CD4-positive, alpha-beta memory T cell (primary cell): ENCODE results near the gene MED14. TPM values are rescaled to one million over a fixed set of nuclear protein-coding genes. Genes with fewer than 3 reads are reported as not detected.
"Not testable (repeated sequence)": the region's sequence is repeated elsewhere in the genome, so short reads cannot be mapped to it uniquely, and the experiment has no call there.

Experiments used
- CTCF ChIA-PET: fragments of 350-600 bp; sonication (Branson Sonifier 250); formaldehyde crosslinking; loops from one replicate; lab custom pipeline; 2021; ENCODE audit warnings: inconsistent platforms; ENCODE audit not compliant: partially characterized antibody; lab: Charles Lee
- POLR2A ChIA-PET: fragments of 350-600 bp; sonication (Branson Sonifier 250); formaldehyde crosslinking; loops from one replicate; lab custom pipeline; 2021; ENCODE audit not compliant: partially characterized antibody; lab: Charles Lee
- DNase-seq, 5 donors: peaks; one replicate each; pipeline versions ENCODE4 v3.0.0 to v3.0.0-alpha.2; 2020 to 2022; ENCODE audit warnings: mixed read lengths in 1 of 5
- H3K27ac ChIP-seq: one replicate; pipeline ENCODE4 v1.7.0; 2013; ENCODE audit warnings: low read depth, low read length
- H3K27me3 ChIP-seq: 2 replicates; pipeline ENCODE4 v1.7.0; 2013; ENCODE audit warnings: mild to moderate bottlenecking, low read length, moderate library complexity; ENCODE audit not compliant: insufficient read depth
- H3K36me3 ChIP-seq: 2 replicates; pipeline ENCODE4 v1.7.0; 2013; ENCODE audit warnings: mild to moderate bottlenecking, low read length, moderate library complexity; ENCODE audit not compliant: insufficient read depth
- H3K4me1 ChIP-seq: 2 replicates; pipeline ENCODE4 v1.7.0; 2013; ENCODE audit warnings: mild to moderate bottlenecking, low read length, moderate library complexity; ENCODE audit not compliant: insufficient read depth
- H3K4me3 ChIP-seq, 2 donors: one replicate each; pipeline ENCODE4 v1.7.0; 2013; ENCODE audit warnings: low read length in 2 of 2, mild to moderate bottlenecking in 1 of 2
- H3K9me3 ChIP-seq, 2 donors: one replicate each; pipeline ENCODE4 v1.7.0; 2013; ENCODE audit warnings: low read length in 2 of 2, control low read depth in 1 of 2; ENCODE audit not compliant: control insufficient read depth in 1 of 2
- H3K27ac Mint-ChIP-seq, 7 donors: one replicate each; pipeline ENCODE4 v1.8.0; 2020 to 2021; ENCODE audit warnings: mixed read lengths in 7 of 7, mild to moderate bottlenecking in 6 of 7, inconsistent platforms in 3 of 7, moderate library complexity in 3 of 7
- H3K27me3 Mint-ChIP-seq, 2 donors: one replicate each; pipeline ENCODE4 v1.8.0; 2020 to 2021; ENCODE audit warnings: mixed read lengths in 2 of 2
- H3K36me3 Mint-ChIP-seq, 2 donors: one replicate each; pipeline ENCODE4 v1.8.0; 2020 to 2021; ENCODE audit warnings: mixed read lengths in 2 of 2, inconsistent platforms in 1 of 2, mild to moderate bottlenecking in 1 of 2
- H3K4me1 Mint-ChIP-seq, 4 donors: one replicate each; pipeline ENCODE4 v1.8.0; 2020 to 2021; ENCODE audit warnings: mixed read lengths in 4 of 4, mild to moderate bottlenecking in 1 of 4
- H3K4me3 Mint-ChIP-seq, 8 donors: one replicate each; pipeline ENCODE4 v1.8.0; 2020 to 2021; ENCODE audit warnings: mixed read lengths in 8 of 8, mild to moderate bottlenecking in 7 of 8, moderate library complexity in 6 of 8, inconsistent platforms in 3 of 8
- H3K9me3 Mint-ChIP-seq, 8 donors: one replicate each; pipeline ENCODE4 v1.8.0; 2020 to 2021; ENCODE audit warnings: mixed read lengths in 8 of 8, mild to moderate bottlenecking in 5 of 8, inconsistent platforms in 3 of 8, moderate library complexity in 1 of 8
- intact Hi-C: fragments of 100-400 bp; cut with micrococcal nuclease; formaldehyde crosslinking; loops from one replicate; pipeline ENCODE4 v1.15.1; 2023
- polyA plus RNA-seq, 2 donors: library from polyadenylated mRNA; unstranded; fragments of 300-500 nt; fragmentation: Illumina TruSeq; gene quantifications; one replicate each; pipeline ENCODE4 v1.2.3, GENCODE V29; 2021
- total RNA-seq, 2 experiments: library from RNA; stranded (reverse); gene quantifications; one replicate each; pipeline ENCODE4 v1.2.3, GENCODE V29; 2021

MED14 gene
- total and polyA plus RNA-seq, 4 experiments from 2014 or later, result 3.9 to 39.0 (median 25.6) TPM

GRCh38 chrX:40749681-40750494, 14.5 kb upstream of the MED14 start:
- H3K4me3 ChIP-seq, result no peak overlapping the region
- Mint-ChIP-seq H3K27me3 (no peaks in the 10 kb centered on the region), H3K27ac (peak overlapping the region in 4 of 7 donors; percentile 4 to 32 (median 12)), H3K9me3 (peaks cover 0 to 19% (median 2%) of the 10 kb centered on the region in 8 donors), H3K36me3 (no peaks in the 10 kb centered on the region), H3K4me3 (peak overlapping the region in 1 of 8 donors; percentile 33), H3K4me1 (peaks cover 2 to 10% (median 5%) of the 10 kb centered on the region in 4 donors)
- H3K27ac ChIP-seq, result no peak overlapping the region
- no peaks in the 10 kb centered on the region for H3K36me3 ChIP-seq
- no peaks in the 10 kb centered on the region for H3K27me3 ChIP-seq
- intact Hi-C loops, result no loop called here
- DNase-seq, result no peak
- no peaks in the 10 kb centered on the region for H3K9me3 ChIP-seq
- CTCF ChIA-PET, result interaction anchor here (1.6 kb wide), 1 partner anchor 44 kb away, joined by 6 read pairs; no protein-coding TSS in a partner anchor
- no peaks in the 10 kb centered on the region for H3K4me1 ChIP-seq
- POLR2A ChIA-PET, result interaction anchor here (1.5 kb wide), 1 partner anchor 14 kb away, joined by 6 read pairs; the partner anchor contains the start of gene MED14

GRCh38 chrX:40748977-40749376, 13.6 kb upstream of the MED14 start:
- H3K27me3 Mint-ChIP-seq, result no peaks in the 10 kb centered on the region
- Histone ChIP-seq H3K9me3 (no peaks in the 10 kb centered on the region), H3K27ac (no peak overlapping the region), H3K4me3 (no peak overlapping the region), H3K4me1 (no peaks in the 10 kb centered on the region), H3K36me3 (no peaks in the 10 kb centered on the region), H3K27me3 (no peaks in the 10 kb centered on the region)
- H3K4me3 Mint-ChIP-seq, result no peak overlapping the region
- intact Hi-C loops, result no loop called here
- H3K9me3 Mint-ChIP-seq, result peaks cover 0 to 19% (median 2%) of the 10 kb centered on the region in 8 donors
- no peaks in the 10 kb centered on the region for H3K36me3 Mint-ChIP-seq
- ChIA-PET CTCF (no interaction called here), POLR2A (interaction anchor here (1.5 kb wide), 1 partner anchor 13 kb away, joined by 6 read pairs; the partner anchor contains the start of gene MED14)
- H3K27ac Mint-ChIP-seq, result no peak overlapping the region
- peaks cover 2 to 10% (median 5%) of the 10 kb centered on the region in 4 donors for H3K4me1 Mint-ChIP-seq
- DNase-seq, result no peak

GRCh38 chrX:40746521-40746920, 11.2 kb upstream of the MED14 start:
- POLR2A ChIA-PET, result no interaction called here
- H3K27me3 Mint-ChIP-seq, result no peaks in the 10 kb centered on the region
- no peak for DNase-seq

DNA sequence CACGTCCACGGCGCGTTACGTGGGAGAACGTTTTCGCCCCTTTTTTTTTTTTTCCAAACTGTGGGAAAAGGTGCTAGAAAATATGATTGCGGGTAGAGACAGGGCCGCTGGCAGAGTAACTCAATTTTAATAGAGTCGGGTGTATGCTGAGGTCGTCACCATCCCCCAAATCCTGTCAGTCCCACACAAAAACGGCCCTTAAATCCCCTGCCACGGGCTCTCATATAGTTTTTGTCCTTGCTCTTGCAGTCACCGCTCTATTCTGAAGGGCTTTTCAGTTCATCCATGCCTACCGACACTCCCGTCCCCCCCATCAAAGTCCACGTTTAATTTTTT, 796 bp upstream of the MED14 start:
- ChIA-PET POLR2A (interaction anchor here (0.7 to 2.7 kb wide), 8 partner anchors 13 to 349 kb away, joined by 3 to 16 read pairs (median 4); partner anchors contain the start of genes ATP6AP2 and USP9X), CTCF (no interaction called here)
- intact Hi-C loops, result loop anchor here (2.0 to 10.0 kb wide), 3 partner anchors 56 to 561 kb away; no protein-coding TSS in a partner anchor
- H3K36me3 Mint-ChIP-seq, result peaks cover 0 to 10% of the 10 kb centered on the region in 2 donors
- H3K4me3 ChIP-seq, result peak overlapping the region; percentile 52 to 73
- no peaks in the 10 kb centered on the region for H3K9me3 ChIP-seq
- no peaks in the 10 kb centered on the region for H3K9me3 Mint-ChIP-seq
- H3K27me3 ChIP-seq, result no peaks in the 10 kb centered on the region
- no peak for DNase-seq
- H3K4me3 Mint-ChIP-seq, result peak overlapping the region; percentile 93 to 98 (median 97)
- H3K27ac Mint-ChIP-seq, result peak overlapping the region; percentile 97 to 100 (median 99)
- no peaks in the 10 kb centered on the region for H3K27me3 Mint-ChIP-seq
- H3K4me1 Mint-ChIP-seq, result peaks cover 21 to 70% (median 40%) of the 10 kb centered on the region in 4 donors
- no peaks in the 10 kb centered on the region for H3K36me3 ChIP-seq
- peaks cover 23% of the 10 kb centered on the region for H3K4me1 ChIP-seq
- peak overlapping the region; percentile 94 for H3K27ac ChIP-seq

More at GRCh38 chrX:40746521-40746920, 11.2 kb upstream of the MED14 start:
- Histone ChIP-seq H3K9me3 (no peaks in the 10 kb centered on the region), H3K36me3 (no peaks in the 10 kb centered on the region), H3K4me3 (no peak overlapping the region), H3K27ac (no peak overlapping the region), H3K27me3 (no peaks in the 10 kb centered on the region), H3K4me1 (no peaks in the 10 kb centered on the region)
- Mint-ChIP-seq H3K4me3 (no peak overlapping the region), H3K36me3 (no peaks in the 10 kb centered on the region), H3K27ac (no peak overlapping the region), H3K9me3 (peaks cover 0 to 10% (median 0%) of the 10 kb centered on the region in 8 donors), H3K4me1 (peaks cover 2 to 10% (median 5%) of the 10 kb centered on the region in 4 donors)
- CTCF ChIA-PET, result no interaction called here
- intact Hi-C loops, result no loop called here

- Histone ChIP-seq H3K36me3 (no peaks in the 10 kb centered on the region), H3K4me3 (peak overlapping the region; percentile 50 to 73)
Observed at GRCh38 chrX:40734971-40735324, 394 bp downstream of the MED14 start.

GRCh38 chrX:40733706-40734105, 1.6 kb downstream of the MED14 start:
- POLR2A ChIA-PET, result no interaction called here
- no peak overlapping the region for H3K27ac ChIP-seq
- H3K4me1 Mint-ChIP-seq, result peaks cover 30 to 85% (median 49%) of the 10 kb centered on the region in 4 donors

More at GRCh38 chrX:40734971-40735324, 394 bp downstream of the MED14 start:
- peak in 1 of 5 donors; percentile 56 for DNase-seq
- Histone ChIP-seq H3K27ac (peak overlapping the region; percentile 94), H3K27me3 (no peaks in the 10 kb centered on the region), H3K9me3 (no peaks in the 10 kb centered on the region), H3K4me1 (peaks cover 34% of the 10 kb centered on the region)
- H3K27me3 Mint-ChIP-seq, result no peaks in the 10 kb centered on the region
- H3K4me1 Mint-ChIP-seq, result peaks cover 29 to 82% (median 48%) of the 10 kb centered on the region in 4 donors
- POLR2A ChIA-PET, result interaction anchor here (0.7 to 2.7 kb wide), 11 partner anchors 10 to 382 kb away, joined by 3 to 16 read pairs (median 3); partner anchors contain the start of gene USP9X
- peak overlapping the region; percentile 93 to 97 (median 95) for H3K27ac Mint-ChIP-seq
- peak overlapping the region; percentile 83 to 93 (median 90) for H3K4me3 Mint-ChIP-seq
- no peaks in the 10 kb centered on the region for H3K9me3 Mint-ChIP-seq
- H3K36me3 Mint-ChIP-seq, result peaks cover 0 to 10% of the 10 kb centered on the region in 2 donors
- intact Hi-C loops, result loop anchor here (1.0 to 10.0 kb wide), 7 partner anchors 57 to 602 kb away; partner anchors contain the start of genes ATP6AP2 and CXorf38
- CTCF ChIA-PET, result interaction anchor here (0.6 to 1.5 kb wide), 4 partner anchors 34 to 92 kb away, joined by 3 to 8 read pairs (median 3); no protein-coding TSS in a partner anchor

DNA sequence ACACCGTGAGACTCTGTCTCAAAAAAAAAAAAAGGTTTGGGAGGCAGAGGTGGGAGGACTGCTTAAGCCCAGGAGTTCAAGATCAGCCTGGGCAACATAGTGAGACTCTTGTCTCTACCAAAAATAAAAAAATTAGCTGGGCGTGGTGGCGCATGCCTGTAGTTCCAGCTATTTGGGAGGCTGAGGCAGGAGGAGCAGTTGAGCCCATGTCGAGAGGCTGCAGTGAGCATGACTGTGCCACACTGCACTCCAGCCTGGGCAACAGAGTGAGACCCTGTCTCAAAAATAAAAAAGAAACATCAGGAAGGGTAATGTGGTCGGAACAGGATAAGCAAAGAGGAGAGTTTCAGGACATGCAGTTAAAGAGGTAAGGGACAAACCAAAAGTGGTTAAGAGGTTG, 2.8 kb downstream of the MED14 start:
- H3K27ac Mint-ChIP-seq, result peak overlapping the region; percentile 2 to 97 (median 55)

More at GRCh38 chrX:40733706-40734105, 1.6 kb downstream of the MED14 start:
- Histone ChIP-seq H3K27me3 (no peaks in the 10 kb centered on the region), H3K4me1 (peaks cover 38% of the 10 kb centered on the region), H3K36me3 (no peaks in the 10 kb centered on the region), H3K9me3 (no peaks in the 10 kb centered on the region), H3K4me3 (no peak overlapping the region)
- CTCF ChIA-PET, result no interaction called here
- peak overlapping the region; percentile 49 to 93 (median 86) for H3K4me3 Mint-ChIP-seq
- intact Hi-C loops, result loop anchor here (2.0 to 10.0 kb wide), 2 partner anchors 559 to 603 kb away; no protein-coding TSS in a partner anchor
- peak overlapping the region; percentile 32 to 97 (median 86) for H3K27ac Mint-ChIP-seq
- DNase-seq, result no peak
- no peaks in the 10 kb centered on the region for H3K9me3 Mint-ChIP-seq
- peaks cover 0 to 15% of the 10 kb centered on the region in 2 donors for H3K36me3 Mint-ChIP-seq
- no peaks in the 10 kb centered on the region for H3K27me3 Mint-ChIP-seq

More for the DNA sequence above, 2.8 kb downstream of the MED14 start:
- H3K27me3 ChIP-seq, H3K9me3 Mint-ChIP-seq, H3K27me3 Mint-ChIP-seq, H3K27ac ChIP-seq, H3K9me3 ChIP-seq, CTCF ChIA-PET, H3K36me3 ChIP-seq, H3K4me3 ChIP-seq, POLR2A ChIA-PET, DNase-seq: not testable (repeated sequence)
- Mint-ChIP-seq H3K36me3 (peaks cover 6 to 22% of the 10 kb centered on the region in 2 donors), H3K4me3 (peak overlapping the region in 4 of 8 donors; percentile 1 to 69 (median 20)), H3K4me1 (peaks cover 37 to 82% (median 51%) of the 10 kb centered on the region in 4 donors)
- H3K4me1 ChIP-seq, result peaks cover 38% of the 10 kb centered on the region
- intact Hi-C loops, result loop anchor here (10.0 kb wide), 1 partner anchor 558 kb away; no protein-coding TSS in a partner anchor
